ENCODE data around the gene DLX2. TPM values are rescaled to one million over a fixed set of nuclear protein-coding genes. Genes with fewer than 3 reads are reported as not detected.
A peak's percentile ranks its signal among the peaks of the same experiment; 100 is the strongest.

The DLX2 gene
- total RNA-seq, 1 donor from 2014 or later, result 0.67 TPM

DNA sequence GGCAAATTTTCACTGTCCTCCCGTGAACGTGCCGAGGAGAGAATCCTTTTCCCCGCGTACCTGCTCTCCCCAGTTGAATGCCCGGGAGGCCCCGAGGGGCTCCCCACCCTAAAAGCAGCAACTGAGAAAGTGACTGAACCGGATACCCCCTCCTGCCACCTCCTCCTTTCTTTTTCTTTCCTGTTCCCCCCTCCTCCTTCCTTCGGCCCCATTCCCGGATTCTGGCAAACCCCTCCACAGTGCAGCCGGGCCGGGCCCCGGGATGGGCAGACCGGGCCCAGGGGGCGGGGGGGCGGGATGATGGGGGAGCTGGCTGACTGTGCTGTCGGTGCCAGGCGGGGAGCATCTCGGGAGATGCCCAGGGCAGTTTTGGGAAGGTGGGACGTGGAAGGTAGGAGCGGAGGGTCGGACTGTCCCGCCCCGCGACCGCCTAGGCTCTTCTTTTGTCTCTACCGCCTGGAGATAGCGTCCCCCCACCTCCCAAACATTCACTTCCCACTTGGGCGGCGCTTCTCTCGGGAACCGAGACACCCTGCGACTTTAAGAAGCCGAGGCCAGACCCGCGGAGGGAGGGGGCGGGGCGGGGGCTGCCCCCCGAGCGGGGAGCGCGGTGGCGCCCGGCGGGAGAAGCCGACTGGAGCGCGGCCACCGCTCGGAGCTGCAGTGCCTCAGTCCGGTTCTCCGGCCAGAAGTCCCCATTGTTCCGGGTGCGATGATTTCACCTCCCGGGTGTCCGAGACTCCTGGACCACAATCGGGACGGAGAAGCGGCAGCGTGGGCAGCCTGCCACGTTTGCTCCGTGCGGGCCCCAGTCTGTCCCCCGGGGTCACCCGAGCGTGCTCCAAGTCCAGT is 8.2 kb downstream of the DLX2 start:
- DNase-seq (ENCODE audit: low read depth), result peak; percentile 73

DNA sequence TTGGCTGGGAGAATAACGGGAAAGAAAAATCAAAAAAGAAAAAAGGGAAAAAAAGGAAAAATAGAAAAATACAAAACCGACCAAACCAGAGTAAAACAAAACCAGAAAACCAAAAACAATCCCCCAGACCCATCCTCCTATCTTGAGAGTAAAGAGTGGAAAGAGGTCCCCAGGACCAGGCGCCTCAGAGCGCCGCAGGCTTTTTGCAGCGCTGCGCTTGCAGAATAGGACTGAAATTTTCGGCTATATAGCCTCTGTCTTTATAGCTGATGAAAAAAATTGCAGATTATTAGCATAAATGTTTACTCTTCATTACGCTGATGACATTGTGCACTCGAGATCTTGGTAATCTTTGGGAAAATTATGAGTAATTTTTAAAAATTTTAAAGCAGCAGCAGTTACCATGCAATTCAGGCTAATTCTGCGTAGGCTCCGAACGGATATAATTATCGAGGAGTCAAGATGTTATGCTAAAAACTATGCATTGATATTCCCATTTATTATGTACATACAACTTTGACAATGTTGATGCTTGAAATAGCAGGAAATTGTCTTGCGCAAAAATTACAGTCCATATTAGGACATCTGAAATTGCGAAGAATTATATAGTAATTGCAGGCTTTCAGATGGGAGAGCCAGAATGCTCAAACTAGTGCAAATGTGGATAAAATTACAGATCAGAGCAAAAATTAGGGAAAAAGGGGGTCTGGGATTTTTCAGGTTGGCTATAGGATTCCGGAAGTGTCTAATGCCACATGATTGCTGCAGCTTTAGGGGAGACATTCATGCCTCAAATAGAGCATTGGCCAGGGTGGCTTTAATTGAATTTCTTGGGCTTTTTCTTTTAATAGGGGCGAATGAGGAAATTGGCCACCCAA is 9.0 kb downstream of the DLX2 start:
- no peak for DNase-seq (ENCODE audit: low read depth)

GRCh38 chr2:172092716-172093415 is 9.8 kb downstream of the DLX2 start:
- DNase-seq (ENCODE audit: low read depth), result no peak

GRCh38 chr2:172091761-172092566 is 10.7 kb downstream of the DLX2 start:
- no peak for DNase-seq (ENCODE audit: low read depth)

DNA sequence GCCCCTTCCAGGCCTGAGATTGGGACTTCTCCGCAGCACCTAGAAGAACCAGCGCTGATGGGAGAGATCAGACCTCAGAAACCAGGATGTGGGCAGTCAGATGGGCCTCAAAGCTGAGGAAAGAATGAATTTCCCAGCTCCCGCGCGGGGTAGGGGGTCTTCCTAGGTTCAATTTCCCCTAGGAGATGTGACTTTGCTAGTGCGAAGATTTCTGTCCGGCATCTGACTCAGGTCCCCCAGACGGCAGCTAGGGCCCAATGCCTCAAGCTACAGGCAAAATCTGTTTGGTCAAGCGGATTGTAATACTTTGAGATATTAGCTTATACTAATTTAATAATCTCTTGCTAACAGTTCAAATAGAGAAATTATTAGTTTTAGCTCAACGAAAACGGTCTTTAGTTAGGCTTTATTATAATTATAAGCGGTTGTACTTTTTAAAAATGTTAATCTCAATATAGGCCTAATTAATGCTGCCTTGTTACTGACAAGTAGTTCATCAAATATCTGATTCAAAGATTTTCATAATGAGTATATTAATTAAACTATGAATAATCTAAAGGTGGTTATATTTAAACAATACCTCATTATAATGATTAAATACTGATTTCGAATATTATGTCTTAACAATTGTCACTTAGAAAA is 11.6 kb downstream of the DLX2 start:
- DNase-seq (ENCODE audit: low read depth), result no peak

DNA sequence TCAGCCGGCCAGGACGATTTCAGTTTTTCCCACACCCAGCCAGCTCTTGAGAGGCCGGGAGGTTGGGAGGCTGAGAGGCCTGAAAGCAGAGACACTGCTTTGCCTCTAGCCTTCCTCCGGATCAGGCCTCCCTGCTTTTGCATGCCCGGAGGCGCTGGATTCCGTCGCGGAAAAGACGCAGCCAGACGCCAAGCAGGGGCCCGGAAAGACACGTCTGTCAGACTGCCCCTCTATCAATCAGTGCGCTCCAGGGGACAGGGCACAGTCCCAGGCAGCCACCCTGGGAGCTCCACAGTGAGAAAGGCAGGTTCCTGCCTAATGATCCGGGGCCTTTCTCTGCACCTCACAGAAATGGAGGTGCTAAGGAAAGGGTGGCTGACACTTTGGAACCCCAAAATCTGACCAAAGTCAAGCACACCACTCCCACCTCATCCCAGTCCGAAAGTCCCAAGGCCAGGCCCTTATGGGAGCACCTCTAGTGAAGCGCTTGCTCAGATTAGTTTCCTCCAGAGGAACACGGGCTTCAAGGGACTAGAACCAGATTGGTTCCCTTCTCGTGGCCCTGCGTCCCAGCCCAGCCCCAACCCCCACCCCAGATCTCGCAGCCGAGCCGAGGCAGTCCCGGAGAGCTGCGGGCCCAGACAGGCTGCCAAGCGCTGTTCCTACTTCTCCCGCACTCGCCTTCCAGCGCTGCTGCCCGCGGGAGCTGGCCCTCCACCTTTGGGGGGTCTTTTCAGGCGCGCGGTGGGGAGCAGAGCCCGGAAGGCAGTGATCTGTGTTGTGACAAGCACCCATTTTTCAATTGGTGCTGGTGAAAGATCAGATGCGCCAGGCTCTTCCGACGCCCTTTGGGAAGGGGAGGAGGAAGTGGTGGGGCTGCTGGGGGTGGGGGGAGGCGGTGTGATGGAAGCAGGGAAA is 12.4 kb downstream of the DLX2 start:
- DNase-seq (ENCODE audit: low read depth), result no peak

DNA sequence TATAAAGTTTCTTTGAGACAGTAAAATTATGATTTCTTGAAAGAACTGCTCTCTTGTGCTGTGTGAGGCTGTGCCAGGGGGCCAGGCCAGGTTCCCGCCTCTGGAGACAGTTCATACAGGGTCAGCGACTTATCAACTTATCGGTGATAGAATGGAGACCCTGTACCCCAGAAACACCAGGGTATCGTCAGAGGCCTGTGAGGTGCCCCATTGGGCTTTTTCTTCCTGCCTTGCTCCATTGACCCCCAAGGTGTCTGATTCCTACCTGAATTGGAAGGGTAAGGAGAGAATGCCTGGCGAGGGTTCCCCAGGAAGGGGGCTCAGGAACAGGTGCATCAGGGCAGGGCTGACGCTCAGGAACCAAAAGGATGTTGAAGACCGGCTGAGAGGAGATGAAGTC is 13.1 kb downstream of the DLX2 start:
- DNase-seq (ENCODE audit: low read depth), result no peak

GRCh38 chr2:172089005-172089504 is 13.6 kb downstream of the DLX2 start:
- DNase-seq (ENCODE audit: low read depth), result no peak

DNA sequence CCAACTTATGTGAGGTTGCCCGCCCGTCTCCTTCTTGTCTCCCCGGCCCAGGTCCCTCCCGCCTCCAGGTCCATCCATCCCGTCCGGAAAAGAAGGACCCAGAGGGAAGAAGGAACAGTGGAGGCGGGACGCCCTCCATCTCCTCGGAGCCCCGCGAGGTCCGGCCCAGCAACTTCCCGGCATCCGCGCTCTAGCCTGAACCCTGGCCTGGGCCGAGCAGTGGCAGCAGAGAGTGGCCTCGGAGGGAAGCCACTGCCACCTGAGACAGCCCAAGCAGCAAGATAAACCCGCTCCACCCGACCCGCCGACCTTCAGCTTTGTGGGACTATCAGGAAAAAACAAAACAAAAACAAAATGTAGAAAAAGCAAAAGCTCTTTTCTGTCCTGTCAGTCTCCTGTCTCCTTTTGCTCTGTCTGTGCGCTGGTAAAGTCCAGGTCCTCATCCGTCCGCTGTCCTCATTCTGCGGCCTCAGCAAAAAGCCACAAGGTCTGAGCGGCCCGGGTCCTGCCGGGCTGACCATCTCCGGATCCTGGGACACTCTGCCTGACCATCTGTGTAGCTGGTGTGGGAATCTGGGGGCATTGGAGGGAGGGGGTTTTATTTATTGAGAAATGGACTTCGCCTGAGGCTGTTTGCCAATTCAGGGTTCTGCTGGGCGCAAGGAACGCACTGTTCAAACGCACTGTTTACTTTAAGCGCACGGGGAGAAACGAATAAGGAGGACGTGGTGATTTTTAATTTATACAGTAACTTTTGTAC is 14.3 kb downstream of the DLX2 start:
- no peak for DNase-seq (ENCODE audit: low read depth)

GRCh38 chr2:172087780-172088244 is 14.9 kb downstream of the DLX2 start:
- DNase-seq (ENCODE audit: low read depth), result no peak

- DNase-seq (ENCODE audit: low read depth), result no peak
Measured at GRCh38 chr2:172087207-172087779, 15.4 kb downstream of the DLX2 start.

GRCh38 chr2:172086241-172087206 is 16.2 kb downstream of the DLX2 start:
- DNase-seq (ENCODE audit: low read depth), result no peak

DNA sequence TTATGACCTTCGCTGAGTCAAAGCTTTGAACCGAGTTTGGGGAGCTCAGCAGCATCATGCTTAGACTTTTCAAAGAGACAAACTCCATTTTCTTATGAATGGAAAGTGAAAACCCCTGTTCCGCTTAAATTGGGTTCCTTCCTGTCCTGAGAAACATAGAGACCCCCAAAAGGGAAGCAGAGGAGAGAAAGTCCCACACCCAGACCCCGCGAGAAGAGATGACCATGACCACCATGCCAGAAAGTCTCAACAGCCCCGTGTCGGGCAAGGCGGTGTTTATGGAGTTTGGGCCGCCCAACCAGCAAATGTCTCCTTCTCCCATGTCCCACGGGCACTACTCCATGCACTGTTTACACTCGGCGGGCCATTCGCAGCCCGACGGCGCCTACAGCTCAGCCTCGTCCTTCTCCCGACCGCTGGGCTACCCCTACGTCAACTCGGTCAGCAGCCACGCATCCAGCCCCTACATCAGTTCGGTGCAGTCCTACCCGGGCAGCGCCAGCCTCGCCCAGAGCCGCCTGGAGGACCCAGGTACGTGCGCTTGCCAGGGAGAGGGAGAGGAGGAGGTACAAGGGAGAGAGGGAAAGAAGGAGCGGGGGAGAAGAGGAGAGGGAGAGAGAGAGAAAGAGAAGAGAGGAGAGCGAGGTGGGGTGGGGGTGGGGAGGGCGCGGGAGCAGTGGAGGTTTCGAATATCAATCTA is 17.1 kb downstream of the DLX2 start, which contains the start of gene DLX1:
Gene DLX1, plus strand, starts transcription at position 48 of the 700 bp plus-strand sequence. Its CDS starts 171 bp downstream, at position 219.
- DNase-seq (ENCODE audit: low read depth), result no peak

DNA sequence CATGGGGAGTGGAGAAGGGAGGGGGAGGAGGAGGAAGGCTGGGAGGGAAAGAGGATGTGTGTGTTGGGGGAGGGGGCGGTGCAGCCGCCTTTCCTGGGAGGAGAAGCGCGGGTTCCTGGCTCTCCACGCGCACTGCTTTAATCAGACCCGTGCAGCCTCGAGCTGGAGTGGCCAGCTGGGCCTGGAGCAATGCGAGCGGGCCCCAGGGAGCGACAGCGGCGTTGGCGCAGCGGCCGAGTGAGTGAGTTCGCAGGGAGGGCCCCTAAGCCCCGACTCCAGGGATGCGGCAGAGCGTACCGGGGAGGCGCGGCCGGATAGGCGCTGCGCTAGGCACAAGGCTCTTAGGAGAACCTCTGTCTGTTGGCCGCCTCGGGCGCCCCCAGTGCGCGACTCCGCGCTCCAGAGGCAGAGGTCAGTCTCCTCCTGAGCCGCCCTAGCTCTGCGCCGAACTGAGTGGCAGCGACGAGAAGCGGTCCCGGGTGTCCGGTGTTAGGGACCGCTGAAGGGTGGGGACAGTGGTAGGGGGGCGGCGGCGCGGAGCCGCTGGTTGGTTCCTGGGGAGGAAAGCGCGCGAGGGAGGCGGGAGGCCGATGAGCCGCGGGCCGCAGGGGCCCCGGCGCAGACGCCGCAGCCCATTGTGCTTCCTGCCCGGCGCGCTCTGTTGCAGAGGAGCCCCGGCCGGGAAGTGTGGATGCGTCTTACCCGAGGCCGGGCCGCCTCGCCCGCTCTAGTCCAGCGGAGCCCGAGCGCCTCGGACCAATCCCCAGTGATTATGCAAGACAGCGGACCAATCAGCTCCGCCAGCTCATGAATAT is 17.8 kb downstream of the DLX2 start:
- DNase-seq (ENCODE audit: low read depth), result peak; percentile 97

GRCh38 chr2:172084395-172084644 is 18.4 kb downstream of the DLX2 start:
- no peak for DNase-seq (ENCODE audit: low read depth)
